Spleen (tissue), 7 donors: Measurements from ENCODE around the gene SGPL1.

Source experiments
- CTCF ChIP-seq, 11 experiments: fragments of 200-600 bp in 7 of 11; fragments of 450-650 bp in 4 of 11; sonication (generic) in 4 of 11; IDR thresholded peaks in 8 of 11; conservative IDR thresholded peaks in 3 of 11; 1 replicate in 7 of 11; 2 replicates in 4 of 11; pipeline versions ENCODE4 v1.4.0 to v1.8.0; 2016 to 2021; ENCODE audit warnings: antibody characterized with exemption in 11 of 11, inconsistent platforms in 4 of 11, mild to moderate bottlenecking in 1 of 11
- POLR2A ChIP-seq, 3 donors: fragments of 450-650 bp; IDR thresholded peaks; one replicate each; pipeline ENCODE4 v1.5.1; 2017; ENCODE audit warnings: antibody characterized with exemption in 3 of 3, mild to moderate bottlenecking in 1 of 3
- POLR2AphosphoS5 ChIP-seq, 3 donors: sonication (generic); formaldehyde crosslinking; IDR thresholded peaks; one replicate each; pipeline ENCODE4 v1.5.1; 2017; ENCODE audit warnings: antibody characterized with exemption in 3 of 3
- donor health status: DM: no; HTN: no; CAD: no; lungs with moderate emphysema.
- donor health status: DM: no; HTN: no; CAD: no.
- donor health status: DM: no; HTN: no; CAD: no.

- TF ChIP-seq CTCF (IDR thresholded peaks at IDR 0.05 in 8 of 11, conservative IDR thresholded peaks at IDR 0.05 in 3 of 11) (no peak), POLR2AphosphoS5 (IDR thresholded peaks at IDR 0.05) (no peak), POLR2A (IDR thresholded peaks at IDR 0.05) (no peak)
Measured at GRCh38 chr10:70898687-70899086, 82.9 kb downstream of the SGPL1 start.
